HFF-Myc (cell line): Measurements from ENCODE around the gene DUSP8.
A peak's percentile ranks its signal among the peaks of the same experiment; 100 is the strongest.
"Not testable (repeated sequence)": the region's sequence is repeated elsewhere in the genome, so short reads cannot be mapped to it uniquely, and the experiment has no call there.

ENCODE experiments used
- DNase-seq: peaks from one replicate; pipeline ENCODE4 v3.0.0-alpha.2; 2011; ENCODE audit warnings: low read depth; ENCODE audit errors: extremely low read depth
- H3K4me3 ChIP-seq: replicated peaks from 2 replicates; pipeline ENCODE4 v1.5.1; 2011; ENCODE audit warnings: low read depth, mild to moderate bottlenecking, control low read depth, low read length
- TF ChIP-seq, protein P1 (sequence below): IDR thresholded peaks from 2 replicates; pipeline ENCODE4 v1.5.1; 2012; ENCODE audit warnings: mild to moderate bottlenecking, low read depth, low read length, control low read depth; ENCODE audit errors: missing control alignments

Gene DUSP8

DNA sequence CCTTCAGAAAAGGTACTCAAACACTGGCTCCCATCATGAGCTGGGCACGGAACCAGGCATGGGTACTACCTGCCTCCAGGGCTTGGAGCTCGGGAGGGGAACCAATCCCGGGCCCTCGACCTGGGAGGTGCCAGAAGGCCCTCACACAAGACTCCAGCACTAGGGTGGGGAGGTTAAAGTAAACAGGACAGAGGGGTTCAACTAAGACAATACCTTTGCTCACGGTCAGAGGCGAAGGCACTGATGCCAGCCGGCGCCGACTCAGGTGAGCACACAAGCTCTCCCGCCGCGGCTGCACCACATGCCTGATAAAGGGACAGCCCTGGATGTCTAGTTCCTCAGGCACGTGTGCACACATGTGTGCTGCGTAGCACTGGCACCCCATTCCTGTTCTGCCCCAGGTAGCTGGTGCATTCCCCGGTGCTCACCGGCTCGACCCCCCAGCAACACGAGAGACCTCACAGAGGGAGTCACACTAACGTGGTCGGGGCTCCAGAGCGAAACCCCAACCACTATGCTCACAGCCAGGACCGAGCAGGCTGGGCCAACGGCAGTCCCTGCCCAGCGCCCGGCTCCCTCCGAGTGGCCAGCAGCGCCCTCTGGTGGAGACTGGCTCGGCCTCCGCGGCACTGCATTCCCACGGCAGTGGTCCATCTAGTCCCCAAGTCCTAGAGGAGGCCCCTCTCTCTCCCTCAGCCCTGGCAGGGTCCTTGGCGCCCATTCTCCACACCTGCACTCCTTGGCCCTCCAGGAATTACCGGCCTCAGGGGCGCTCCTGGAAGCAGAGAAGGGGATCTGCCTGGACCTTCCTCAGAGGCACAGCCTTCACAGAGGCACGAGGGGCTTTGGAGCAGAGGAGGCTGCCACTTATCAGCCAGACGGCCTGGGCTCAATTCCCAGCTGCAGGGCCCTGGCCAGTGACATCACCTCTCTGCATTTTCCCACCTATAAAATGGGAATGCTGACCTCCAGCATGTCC, 56.7 kb downstream of the DUSP8 start:
- TF ChIP-seq, protein P1, sequence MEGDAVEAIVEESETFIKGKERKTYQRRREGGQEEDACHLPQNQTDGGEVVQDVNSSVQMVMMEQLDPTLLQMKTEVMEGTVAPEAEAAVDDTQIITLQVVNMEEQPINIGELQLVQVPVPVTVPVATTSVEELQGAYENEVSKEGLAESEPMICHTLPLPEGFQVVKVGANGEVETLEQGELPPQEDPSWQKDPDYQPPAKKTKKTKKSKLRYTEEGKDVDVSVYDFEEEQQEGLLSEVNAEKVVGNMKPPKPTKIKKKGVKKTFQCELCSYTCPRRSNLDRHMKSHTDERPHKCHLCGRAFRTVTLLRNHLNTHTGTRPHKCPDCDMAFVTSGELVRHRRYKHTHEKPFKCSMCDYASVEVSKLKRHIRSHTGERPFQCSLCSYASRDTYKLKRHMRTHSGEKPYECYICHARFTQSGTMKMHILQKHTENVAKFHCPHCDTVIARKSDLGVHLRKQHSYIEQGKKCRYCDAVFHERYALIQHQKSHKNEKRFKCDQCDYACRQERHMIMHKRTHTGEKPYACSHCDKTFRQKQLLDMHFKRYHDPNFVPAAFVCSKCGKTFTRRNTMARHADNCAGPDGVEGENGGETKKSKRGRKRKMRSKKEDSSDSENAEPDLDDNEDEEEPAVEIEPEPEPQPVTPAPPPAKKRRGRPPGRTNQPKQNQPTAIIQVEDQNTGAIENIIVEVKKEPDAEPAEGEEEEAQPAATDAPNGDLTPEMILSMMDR = peak; percentile 94
- no peak for DNase-seq

DNA sequence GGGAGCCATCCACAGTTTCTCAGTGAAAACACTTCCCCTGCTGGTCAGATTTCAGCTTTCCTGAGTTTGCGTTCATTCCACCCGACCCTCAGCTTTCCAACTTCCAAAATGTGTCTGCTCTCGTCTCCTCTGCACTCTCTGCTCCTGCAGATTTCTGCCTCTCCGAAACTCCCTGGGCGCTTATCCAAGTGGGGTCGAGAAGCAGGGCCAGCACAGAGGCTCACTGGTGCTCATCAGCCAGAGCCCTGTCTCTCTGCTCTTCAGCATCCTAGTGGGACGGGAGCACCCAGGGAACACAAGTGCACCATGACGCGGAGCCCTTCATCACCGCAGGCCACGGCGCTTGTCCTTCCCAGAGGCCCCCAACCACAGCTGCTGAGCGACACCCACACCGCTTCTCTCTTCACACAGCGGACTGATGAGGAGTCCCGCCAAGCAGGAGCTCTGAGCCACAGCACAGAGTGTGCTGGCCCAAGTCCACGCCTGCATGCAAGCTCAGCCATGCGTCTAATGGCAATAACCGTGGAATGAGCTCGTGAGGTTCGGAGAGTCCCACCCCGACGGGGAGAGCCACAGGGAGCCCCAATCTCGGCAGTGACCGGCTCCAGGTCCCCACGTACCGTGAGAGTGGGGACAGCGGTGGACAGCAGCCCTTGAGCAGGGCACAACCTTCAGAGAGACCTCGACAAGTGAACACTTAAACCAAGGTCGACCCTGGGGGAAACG, 57.6 kb downstream of the DUSP8 start:
- DNase-seq = no peak
- TF ChIP-seq, protein P1 = no peak
- no peak overlapping the region for H3K4me3 ChIP-seq

More for the DNA sequence above, 56.7 kb downstream of the DUSP8 start:
- no peak overlapping the region for H3K4me3 ChIP-seq

DNA sequence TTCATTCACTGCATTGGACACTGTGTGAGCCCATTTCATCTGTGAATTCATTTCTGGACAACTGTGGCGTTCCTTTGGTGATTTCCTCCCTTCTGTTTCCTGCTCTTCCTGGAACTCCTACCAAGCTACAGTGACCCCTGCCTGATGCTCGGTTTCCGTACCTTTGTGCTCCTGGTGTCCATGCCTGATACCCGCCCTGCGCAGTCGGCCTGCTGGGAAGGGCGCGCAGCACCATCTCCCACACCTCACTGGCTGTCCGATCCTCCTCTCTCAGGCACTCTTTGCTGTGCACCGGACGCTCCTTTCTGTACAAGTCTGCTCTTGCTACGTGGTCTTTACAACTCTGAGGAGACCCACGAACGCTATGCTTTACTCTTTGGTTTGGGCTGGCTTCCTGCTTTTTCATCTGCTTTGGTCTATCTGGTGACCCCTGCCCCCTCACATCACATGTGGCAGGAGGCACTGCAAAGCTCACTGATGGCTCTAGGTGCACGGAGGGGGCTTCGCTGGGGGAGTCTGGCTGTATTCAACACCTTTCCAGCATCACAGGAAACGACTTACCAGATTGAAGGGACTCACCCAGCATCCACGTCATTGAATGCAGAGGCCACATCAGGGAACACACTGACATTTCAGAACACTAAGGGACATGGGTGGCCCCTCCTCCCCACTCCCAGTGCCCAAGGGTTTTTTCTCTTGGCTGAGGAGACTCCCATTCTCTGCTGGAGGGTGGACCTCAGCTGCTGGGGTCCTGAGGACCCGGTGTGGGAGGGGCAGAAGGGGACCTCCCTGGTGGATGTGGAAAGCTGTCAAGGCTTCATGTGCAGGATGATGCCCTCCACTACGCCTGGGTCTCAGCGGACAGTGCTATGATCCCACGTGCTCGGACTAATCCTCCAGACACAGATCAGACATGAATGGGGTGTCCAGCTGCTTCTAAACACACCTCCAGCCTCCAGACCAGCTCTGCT, 58.5 kb downstream of the DUSP8 start:
- no peak overlapping the region for H3K4me3 ChIP-seq
- no peak for DNase-seq
- TF ChIP-seq, protein P1 = no peak

DNA sequence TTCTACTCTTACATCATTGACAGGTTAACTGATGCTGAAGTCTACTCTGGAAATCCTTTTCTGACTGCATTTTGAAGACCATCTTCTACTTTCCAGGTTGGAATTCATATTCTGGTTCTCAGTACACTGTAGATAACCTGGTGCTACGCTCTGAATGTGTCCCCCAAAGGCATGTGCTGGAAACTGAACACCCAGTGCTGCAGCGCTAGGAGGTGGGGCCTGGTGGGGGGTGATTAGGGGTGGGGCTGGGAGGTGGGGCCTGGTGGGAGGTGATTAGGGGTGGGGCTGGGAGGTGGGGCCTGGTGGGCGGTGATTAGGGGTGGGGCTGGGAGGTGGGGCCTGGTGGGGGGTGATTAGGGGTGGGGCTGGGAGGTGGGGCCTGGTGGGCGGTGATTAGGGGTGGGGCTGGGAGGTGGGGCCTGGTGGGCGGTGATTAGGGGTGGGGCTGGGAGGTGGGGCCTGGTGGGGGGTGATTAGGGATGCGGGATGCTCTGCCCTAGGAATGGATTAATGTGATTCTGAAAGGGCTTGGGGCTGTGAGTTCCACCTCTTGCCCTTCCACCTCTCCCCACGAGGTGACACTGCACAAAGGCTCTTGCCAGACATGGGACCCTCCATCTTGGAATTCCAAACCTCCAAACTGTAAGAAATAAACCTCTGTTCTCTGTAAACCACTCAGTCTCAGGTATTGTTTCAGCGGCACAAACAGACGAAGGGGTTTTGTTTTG, 59.4 kb downstream of the DUSP8 start:
- DNase-seq, H3K4me3 ChIP-seq: not testable (repeated sequence)

DNA sequence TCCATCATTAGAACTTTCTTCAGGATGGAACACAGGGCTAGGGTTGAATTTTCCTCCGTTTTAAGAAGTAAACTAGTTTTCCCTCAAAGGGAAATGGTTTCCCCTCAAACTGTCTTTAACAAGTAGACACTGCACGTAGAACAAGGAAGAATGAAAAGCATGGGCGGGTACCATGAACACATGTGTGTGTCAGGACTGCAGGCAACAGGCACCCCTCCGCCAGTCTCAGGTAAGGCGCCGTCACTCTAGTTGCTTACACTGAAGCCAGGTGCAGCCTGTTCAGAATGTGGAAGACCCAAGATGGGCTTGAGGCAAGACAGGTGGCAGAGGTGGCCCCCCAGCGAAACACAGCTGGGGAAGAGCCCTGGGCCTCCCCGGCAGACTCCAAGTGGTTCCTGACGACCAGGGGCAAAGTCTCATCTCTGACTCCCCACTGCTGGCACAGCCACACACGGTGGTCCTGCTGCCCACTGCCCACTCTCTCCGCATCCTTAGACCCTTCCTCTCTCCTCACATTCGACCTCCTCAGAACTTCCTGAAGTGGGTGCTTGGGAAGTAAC, 60.1 kb downstream of the DUSP8 start:
- no peak for DNase-seq
- TF ChIP-seq, protein P1 = no peak
- no peak overlapping the region for H3K4me3 ChIP-seq

DNA sequence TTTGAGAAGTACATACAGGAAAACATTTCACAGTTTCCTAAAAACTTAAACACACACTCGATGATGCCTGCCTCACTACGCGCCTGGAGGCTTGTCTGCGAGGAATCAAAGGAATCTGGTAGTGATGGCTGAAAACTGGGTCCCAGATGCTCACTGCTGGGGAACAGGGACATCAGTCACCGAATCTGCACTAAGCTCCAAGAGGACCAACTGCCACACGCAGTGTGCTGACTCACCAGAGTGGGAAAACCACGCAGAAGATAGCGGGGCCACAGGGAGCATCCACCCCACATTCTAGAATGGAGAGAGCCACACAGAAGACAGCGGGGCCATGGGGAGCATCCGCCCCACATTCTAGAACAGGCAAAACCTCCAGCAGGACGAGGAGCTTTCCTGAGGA, 61.1 kb downstream of the DUSP8 start:
- H3K4me3 ChIP-seq = no peak overlapping the region
- TF ChIP-seq, protein P1 = no peak
- no peak for DNase-seq

DNA sequence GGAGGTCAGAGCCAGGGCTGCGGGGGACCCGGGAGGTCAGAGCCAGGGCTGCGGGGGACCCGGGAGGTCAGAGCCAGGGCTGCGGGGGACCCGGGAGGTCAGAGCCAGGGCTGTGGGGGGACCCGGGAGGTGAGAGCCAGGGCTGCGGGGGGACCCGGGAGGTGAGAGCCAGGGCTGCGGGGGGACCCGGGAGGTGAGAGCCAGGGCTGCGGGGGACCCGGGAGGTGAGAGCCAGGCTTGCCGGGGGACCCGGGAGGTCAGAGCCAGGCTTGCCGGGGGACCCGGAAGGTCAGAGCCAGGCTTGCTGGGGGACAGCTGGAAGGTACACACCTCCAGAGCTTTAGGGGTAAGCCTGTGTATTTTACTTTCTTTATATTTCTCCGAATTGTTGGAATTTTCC, 61.7 kb downstream of the DUSP8 start:
- not testable (repeated sequence) for DNase-seq, H3K4me3 ChIP-seq
